LNCaP clone FGC (cell line): Measurements from ENCODE around the gene SEMA6A.

Source experiments
- DNase-seq: peaks from one replicate; pipeline ENCODE4 v3.0.0-alpha.2; 2011; ENCODE audit warnings: low read depth
- H3K4me3 ChIP-seq: 2 replicates; pipeline ENCODE4 v1.5.1; 2011; ENCODE audit warnings: mild to moderate bottlenecking, low read depth, low read length, control low read depth
- CTCF ChIP-seq: IDR thresholded peaks from 2 replicates; pipeline ENCODE4 v1.5.1; 2012; ENCODE audit warnings: mild to moderate bottlenecking; ENCODE audit not compliant: control insufficient read depth, insufficient read depth; ENCODE audit errors: extremely low read depth

Gene SEMA6A

GRCh38 chr5:116424951-116425350 is 149.7 kb downstream of the SEMA6A start:
- no peak for DNase-seq
- no peak overlapping the region; the same call in 1 of the 2 replicates for H3K4me3 ChIP-seq
- no peak for TF ChIP-seq CTCF

GRCh38 chr5:116424258-116424615 is 150.4 kb downstream of the SEMA6A start:
- H3K4me3 ChIP-seq: no peak overlapping the region
- no peak for TF ChIP-seq CTCF
- no peak for DNase-seq

- no peak for TF ChIP-seq CTCF
- H3K4me3 ChIP-seq: no peak overlapping the region
These were observed 150.9 kb downstream of the SEMA6A start for GRCh38 chr5:116423587-116424257.

GRCh38 chr5:116423141-116423540 is 151.5 kb downstream of the SEMA6A start:
- no peak overlapping the region for H3K4me3 ChIP-seq
- TF ChIP-seq CTCF: no peak
- no peak for DNase-seq

More at GRCh38 chr5:116423587-116424257, 150.9 kb downstream of the SEMA6A start:
- no peak for DNase-seq

GRCh38 chr5:116421080-116421629 is 153.5 kb downstream of the SEMA6A start:
- DNase-seq: no peak
- TF ChIP-seq CTCF: no peak
- H3K4me3 ChIP-seq: no peak overlapping the region

GRCh38 chr5:116420540-116420939 is 154.1 kb downstream of the SEMA6A start:
- H3K4me3 ChIP-seq: no peak overlapping the region
- no peak for TF ChIP-seq CTCF
- DNase-seq: no peak

GRCh38 chr5:116419258-116419657 is 155.4 kb downstream of the SEMA6A start:
- TF ChIP-seq CTCF: no peak
- no peak overlapping the region for H3K4me3 ChIP-seq
- DNase-seq: no peak
